Measurements from ENCODE around the gene IGF1R.
A peak's percentile ranks its signal among the peaks of the same experiment; 100 is the strongest.
"Not testable (repeated sequence)": the region's sequence is repeated elsewhere in the genome, so short reads cannot be mapped to it uniquely, and the experiment has no call there.

The IGF1R gene

GRCh38 chr15:98951493-98952320 is 303.4 kb downstream of the IGF1R start:
- no peak for DNase-seq

DNA sequence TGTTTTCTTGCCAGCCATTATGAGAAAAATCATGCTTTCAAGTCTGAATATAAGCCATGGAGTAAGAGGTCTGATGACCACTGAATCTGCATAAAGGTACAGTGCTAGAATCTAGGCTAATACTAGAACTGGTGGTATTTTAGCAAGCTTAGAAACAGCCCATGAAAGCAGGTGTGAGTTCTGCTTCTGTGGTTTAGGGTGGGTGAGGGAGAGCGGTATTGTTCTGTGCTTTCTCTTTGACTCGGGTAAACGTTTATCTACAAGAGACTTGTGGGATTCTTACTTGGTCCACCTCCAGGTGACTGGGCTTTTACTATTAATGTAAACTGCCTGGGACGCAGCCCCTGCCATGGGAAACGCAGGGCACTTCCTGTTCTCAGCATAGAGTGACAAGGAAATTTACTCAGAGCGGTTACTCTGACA is 304.1 kb downstream of the IGF1R start:
- DNase-seq: no peak

- no peak for DNase-seq
Observed at GRCh38 chr15:98953000-98953787, 304.9 kb downstream of the IGF1R start.

GRCh38 chr15:98953968-98954367 is 305.6 kb downstream of the IGF1R start:
- no peak for DNase-seq

DNA sequence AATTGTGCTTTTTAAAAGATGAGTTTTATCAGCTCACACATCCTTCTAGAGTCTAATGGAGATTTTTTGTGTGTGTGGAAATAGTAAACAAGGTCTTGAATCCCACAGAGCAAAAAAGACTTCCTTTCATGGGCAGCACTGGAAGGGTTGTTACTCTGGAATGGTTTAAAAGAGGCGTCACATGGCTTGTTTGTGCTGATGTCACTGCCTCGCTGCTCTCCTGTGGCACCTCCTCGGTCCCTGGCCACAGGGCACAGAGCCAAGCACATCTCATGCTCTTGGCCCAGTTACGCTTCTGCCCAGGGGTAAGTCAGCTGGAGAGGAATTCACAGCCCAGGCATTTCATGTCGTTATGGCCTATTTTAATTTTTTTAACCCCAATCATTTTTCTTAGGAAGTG is 306.1 kb downstream of the IGF1R start:
- peak; percentile 60 for DNase-seq

- no peak for DNase-seq
Observed at GRCh38 chr15:98955331-98955730, 307.0 kb downstream of the IGF1R start.

GRCh38 chr15:98955961-98956723 is 307.8 kb downstream of the IGF1R start:
- DNase-seq: no peak

DNA sequence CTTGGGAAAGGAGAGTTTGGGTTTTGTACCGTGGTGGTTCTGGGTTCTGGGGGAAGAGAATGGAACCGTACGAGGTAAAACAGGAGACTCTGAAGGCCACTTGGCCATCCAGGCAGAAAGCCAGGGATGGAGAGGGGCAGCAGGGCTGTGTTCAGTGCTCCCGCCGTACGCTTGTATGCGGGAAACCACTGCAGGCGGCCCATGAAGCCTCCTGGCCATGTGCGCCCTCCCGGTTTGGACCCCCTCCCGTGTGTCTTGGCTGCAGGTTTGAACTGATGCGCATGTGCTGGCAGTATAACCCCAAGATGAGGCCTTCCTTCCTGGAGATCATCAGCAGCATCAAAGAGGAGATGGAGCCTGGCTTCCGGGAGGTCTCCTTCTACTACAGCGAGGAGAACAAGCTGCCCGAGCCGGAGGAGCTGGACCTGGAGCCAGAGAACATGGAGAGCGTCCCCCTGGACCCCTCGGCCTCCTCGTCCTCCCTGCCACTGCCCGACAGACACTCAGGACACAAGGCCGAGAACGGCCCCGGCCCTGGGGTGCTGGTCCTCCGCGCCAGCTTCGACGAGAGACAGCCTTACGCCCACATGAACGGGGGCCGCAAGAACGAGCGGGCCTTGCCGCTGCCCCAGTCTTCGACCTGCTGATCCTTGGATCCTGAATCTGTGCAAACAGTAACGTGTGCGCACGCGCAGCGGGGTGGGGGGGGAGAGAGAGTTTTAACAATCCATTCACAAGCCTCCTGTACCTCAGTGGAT is 308.6 kb downstream of the IGF1R start:
- DNase-seq: no peak

- no peak for DNase-seq
Observed at GRCh38 chr15:98957655-98958054, 309.3 kb downstream of the IGF1R start.

DNA sequence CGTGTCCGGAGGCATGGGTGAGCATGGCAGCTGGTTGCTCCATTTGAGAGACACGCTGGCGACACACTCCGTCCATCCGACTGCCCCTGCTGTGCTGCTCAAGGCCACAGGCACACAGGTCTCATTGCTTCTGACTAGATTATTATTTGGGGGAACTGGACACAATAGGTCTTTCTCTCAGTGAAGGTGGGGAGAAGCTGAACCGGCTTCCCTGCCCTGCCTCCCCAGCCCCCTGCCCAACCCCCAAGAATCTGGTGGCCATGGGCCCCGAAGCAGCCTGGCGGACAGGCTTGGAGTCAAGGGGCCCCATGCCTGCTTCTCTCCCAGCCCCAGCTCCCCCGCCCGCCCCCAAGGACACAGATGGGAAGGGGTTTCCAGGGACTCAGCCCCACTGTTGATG is 309.7 kb downstream of the IGF1R start:
- no peak for DNase-seq

DNA sequence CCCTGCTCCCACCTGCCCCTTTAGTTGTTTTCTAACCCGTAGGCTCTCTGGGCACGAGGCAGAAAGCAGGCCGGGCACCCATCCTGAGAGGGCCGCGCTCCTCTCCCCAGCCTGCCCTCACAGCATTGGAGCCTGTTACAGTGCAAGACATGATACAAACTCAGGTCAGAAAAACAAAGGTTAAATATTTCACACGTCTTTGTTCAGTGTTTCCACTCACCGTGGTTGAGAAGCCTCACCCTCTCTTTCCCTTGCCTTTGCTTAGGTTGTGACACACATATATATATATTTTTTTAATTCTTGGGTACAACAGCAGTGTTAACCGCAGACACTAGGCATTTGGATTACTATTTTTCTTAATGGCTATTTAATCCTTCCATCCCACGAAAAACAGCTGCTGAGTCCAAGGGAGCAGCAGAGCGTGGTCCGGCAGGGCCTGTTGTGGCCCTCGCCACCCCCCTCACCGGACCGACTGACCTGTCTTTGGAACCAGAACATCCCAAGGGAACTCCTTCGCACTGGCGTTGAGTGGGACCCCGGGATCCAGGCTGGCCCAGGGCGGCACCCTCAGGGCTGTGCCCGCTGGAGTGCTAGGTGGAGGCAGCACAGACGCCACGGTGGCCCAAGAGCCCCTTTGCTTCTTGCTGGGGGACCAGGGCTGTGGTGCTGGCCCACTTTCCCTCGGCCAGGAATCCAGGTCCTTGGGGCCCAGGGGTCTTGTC is 310.7 kb downstream of the IGF1R start:
- no peak for DNase-seq

- no peak for DNase-seq
Observed at GRCh38 chr15:98959640-98960007, 311.3 kb downstream of the IGF1R start.

DNA sequence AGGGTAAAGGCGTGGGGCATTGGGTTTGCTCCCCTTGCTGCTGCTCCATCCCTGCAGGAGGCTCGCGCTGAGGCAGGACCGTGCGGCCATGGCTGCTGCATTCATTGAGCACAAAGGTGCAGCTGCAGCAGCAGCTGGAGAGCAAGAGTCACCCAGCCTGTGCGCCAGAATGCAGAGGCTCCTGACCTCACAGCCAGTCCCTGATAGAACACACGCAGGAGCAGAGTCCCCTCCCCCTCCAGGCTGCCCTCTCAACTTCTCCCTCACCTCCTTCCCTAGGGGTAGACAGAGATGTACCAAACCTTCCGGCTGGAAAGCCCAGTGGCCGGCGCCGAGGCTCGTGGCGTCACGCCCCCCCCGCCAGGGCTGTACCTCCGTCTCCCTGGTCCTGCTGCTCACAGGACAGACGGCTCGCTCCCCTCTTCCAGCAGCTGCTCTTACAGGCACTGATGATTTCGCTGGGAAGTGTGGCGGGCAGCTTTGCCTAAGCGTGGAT is 312.3 kb downstream of the IGF1R start:
- DNase-seq: no peak

- DNase-seq: no peak
Observed at GRCh38 chr15:98963444-98963843, 315.1 kb downstream of the IGF1R start.

DNA sequence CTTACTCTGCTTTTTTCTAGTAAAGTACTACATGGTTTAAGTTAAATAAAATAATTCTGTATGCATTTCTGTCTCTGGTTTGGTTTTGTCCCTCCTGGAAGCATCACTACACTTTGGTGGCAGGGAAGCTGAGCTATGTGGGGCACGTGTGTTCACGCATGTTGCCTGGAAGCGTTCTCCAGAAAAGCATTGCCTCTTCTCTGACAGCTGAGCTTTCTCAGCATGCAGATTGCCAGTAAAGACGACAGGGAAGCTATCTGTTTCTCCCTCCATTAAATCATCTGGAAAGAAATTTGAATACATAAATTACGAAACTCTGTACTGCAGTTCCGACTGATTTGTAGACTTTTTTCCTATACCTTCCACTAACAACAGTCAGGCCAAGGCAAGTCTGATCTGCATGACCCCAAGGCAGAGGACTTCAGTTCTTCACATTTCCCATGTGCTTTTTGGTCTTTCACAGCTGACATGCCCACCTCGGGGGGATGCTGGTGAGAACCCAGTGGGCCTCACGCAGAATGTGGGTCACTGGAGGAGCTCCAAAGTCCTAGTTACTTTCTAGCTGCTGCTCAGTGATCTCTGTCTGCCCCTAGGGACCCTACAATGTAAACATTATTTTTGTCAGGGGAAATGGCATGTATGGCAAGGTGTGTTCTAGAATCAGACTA is 316.3 kb downstream of the IGF1R start:
- DNase-seq: no peak

DNA sequence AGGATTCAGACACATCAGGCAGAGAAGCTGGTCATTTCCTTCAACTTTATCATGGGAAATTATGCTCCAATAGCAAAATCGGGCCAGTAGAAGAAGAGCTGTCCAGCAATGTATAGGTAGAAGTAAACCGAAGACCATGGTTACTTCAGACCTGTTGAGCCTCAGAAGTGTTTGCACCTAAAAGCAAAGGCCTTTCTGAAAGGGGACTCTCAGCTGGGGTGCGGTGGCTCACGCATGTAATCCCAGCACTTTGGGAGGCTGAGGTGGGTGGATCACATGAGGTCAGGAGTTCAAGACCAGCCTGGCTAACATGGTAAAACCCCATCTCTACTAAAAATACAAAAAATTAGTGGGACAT is 316.8 kb downstream of the IGF1R start:
- DNase-seq: not testable (repeated sequence)

GRCh38 chr15:98965597-98965996 is 317.3 kb downstream of the IGF1R start:
- DNase-seq: no peak

GRCh38 chr15:98966091-98966787 is 317.9 kb downstream of the IGF1R start:
- no peak for DNase-seq

GRCh38 chr15:98967096-98967495 is 318.8 kb downstream of the IGF1R start:
- no peak for DNase-seq

GRCh38 chr15:98967916-98968315 is 319.6 kb downstream of the IGF1R start:
- no peak for DNase-seq

- DNase-seq: no peak
Observed at GRCh38 chr15:98968576-98968975, 320.2 kb downstream of the IGF1R start.

Measured in DMS79 (cell line).